ENCODE measurements around the gene CNIH4. TPM values are rescaled to one million over a fixed set of nuclear protein-coding genes. Genes with fewer than 3 reads are reported as not detected.
"Not testable (repeated sequence)": the region's sequence is repeated elsewhere in the genome, so short reads cannot be mapped to it uniquely, and the experiment has no call there.

Gene CNIH4
- total RNA-seq (29.3 TPM), polyA plus RNA-seq (44.6 TPM)
- long read RNA-seq, donor 1, full-length matches to known transcripts: 1 of 1 reads
- long read RNA-seq, donor 1, partial matches to known transcripts: 0 of 1 reads
- long read RNA-seq, donor 1, other reads (novel, unspliced or antisense): 0 of 1 reads
- long read RNA-seq, donor 2, full-length matches to known transcripts: 45 of 45 reads
- long read RNA-seq, donor 2, partial matches to known transcripts: 0 of 45 reads
- long read RNA-seq, donor 2, other reads (novel, unspliced or antisense): 0 of 45 reads
- long read RNA-seq, donor 3, full-length matches to known transcripts: 44 of 44 reads
- long read RNA-seq, donor 3, partial matches to known transcripts: 0 of 44 reads
- long read RNA-seq, donor 3, other reads (novel, unspliced or antisense): 0 of 44 reads
- long read RNA-seq, donor 4, full-length matches to known transcripts: 15 of 15 reads
- long read RNA-seq, donor 4, partial matches to known transcripts: 0 of 15 reads
- long read RNA-seq, donor 4, other reads (novel, unspliced or antisense): 0 of 15 reads
- long read RNA-seq, donor 5, full-length matches to known transcripts: 64 of 71 reads
- long read RNA-seq, donor 5, partial matches to known transcripts: 7 of 71 reads
- long read RNA-seq, donor 5, other reads (novel, unspliced or antisense): 0 of 71 reads
- long read RNA-seq, donor 6, full-length matches to known transcripts: 18 of 18 reads
- long read RNA-seq, donor 6, partial matches to known transcripts: 0 of 18 reads
- long read RNA-seq, donor 6, other reads (novel, unspliced or antisense): 0 of 18 reads
- long read RNA-seq, donor 7, full-length matches to known transcripts: 29 of 29 reads
- long read RNA-seq, donor 7, partial matches to known transcripts: 0 of 29 reads
- long read RNA-seq, donor 7, other reads (novel, unspliced or antisense): 0 of 29 reads
- long read RNA-seq, donor 8, full-length matches to known transcripts: 17 of 17 reads
- long read RNA-seq, donor 8, partial matches to known transcripts: 0 of 17 reads
- long read RNA-seq, donor 8, other reads (novel, unspliced or antisense): 0 of 17 reads
- long read RNA-seq, donor 9, full-length matches to known transcripts: 13 of 13 reads
- long read RNA-seq, donor 9, partial matches to known transcripts: 0 of 13 reads
- long read RNA-seq, donor 9, other reads (novel, unspliced or antisense): 0 of 13 reads
- long read RNA-seq, donor 10, full-length matches to known transcripts: 27 of 27 reads
- long read RNA-seq, donor 10, partial matches to known transcripts: 0 of 27 reads
- long read RNA-seq, donor 10, other reads (novel, unspliced or antisense): 0 of 27 reads

DNA sequence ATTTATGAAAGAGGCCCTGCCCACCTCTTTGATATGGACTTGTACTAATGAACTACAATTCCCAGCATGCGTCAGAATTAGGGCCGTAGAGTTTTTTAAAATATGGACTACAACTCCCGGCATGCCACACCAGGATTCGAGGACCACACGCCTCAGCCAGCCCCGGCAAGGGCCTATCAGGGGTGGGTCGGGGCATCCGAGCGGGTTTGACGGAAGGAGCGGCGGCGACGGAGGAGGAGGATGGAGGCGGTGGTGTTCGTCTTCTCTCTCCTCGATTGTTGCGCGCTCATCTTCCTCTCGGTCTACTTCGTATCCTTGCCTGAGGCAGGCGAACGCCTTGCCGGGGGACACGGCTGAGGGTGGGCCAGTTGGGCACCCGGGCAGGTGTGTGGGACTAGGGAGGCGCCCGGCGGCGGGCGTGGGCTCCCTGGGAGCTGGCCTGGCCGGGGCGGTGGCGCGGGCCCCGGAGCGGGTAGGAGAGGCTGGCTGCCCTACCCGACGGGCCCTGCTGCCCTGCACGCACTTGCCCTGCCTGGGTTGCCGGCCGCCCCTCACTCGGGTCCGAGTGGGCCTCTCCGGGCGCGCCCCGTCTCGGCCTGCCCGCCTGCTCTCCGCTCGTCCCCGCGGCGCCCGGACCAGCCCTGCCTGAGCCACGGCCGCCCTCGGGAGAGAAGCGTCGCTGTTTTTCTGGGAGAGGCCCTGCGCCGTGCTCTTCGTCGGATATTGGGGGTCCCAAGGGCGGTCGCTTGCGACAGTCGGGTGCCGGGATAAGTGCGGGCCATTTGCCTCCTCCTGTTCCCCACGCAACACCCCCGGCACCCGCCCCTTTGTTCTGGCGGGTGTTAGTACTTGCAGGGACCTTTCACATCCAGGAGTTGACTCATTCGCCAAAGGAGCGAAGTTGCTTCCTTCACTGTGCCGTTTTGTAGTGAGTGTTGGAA, at the start of gene CNIH4:
TSS of gene CNIH4 (plus strand) at position 195 of the 941 bp plus-strand sequence. CDS start at position 241, 46 bp downstream.
- WGBS: under 1% methylated on average over 78 of the region's 78 CpGs
- peak; percentile 83 to 97 (median 93) for DNase-seq (ENCODE audit: low read depth in 6 of 9, low spot score in 9 of 9)
- peaks cover 0 to 3% of the 10 kb centered on the region in 2 donors for H3K36me3 ChIP-seq (ENCODE audit: control insufficient read depth in 2 of 2, insufficient read depth in 2 of 2, low read length in 1 of 2)
- peak within 1 kb of the TSS; percentile 56 to 74 for H3K27ac ChIP-seq (ENCODE audit: low read depth in 1 of 2, low read length in 1 of 2)
- H3K4me1 ChIP-seq (ENCODE audit: control insufficient read depth in 2 of 2, insufficient read depth in 2 of 2, low read length in 2 of 2): peaks cover 5 to 9% of the 10 kb centered on the region in 2 donors
- H3K9me3 ChIP-seq (ENCODE audit: control insufficient read depth in 2 of 2, insufficient read depth in 1 of 2, low read length in 1 of 2): no peaks in the 10 kb centered on the region
- no peaks in the 10 kb centered on the region for H3K27me3 ChIP-seq (ENCODE audit: control insufficient read depth in 2 of 2, insufficient read depth in 1 of 2, low read length in 1 of 2)
- peak within 1 kb of the TSS; percentile 61 to 73 for H3K4me3 ChIP-seq (ENCODE audit: low read length in 2 of 2)

DNA sequence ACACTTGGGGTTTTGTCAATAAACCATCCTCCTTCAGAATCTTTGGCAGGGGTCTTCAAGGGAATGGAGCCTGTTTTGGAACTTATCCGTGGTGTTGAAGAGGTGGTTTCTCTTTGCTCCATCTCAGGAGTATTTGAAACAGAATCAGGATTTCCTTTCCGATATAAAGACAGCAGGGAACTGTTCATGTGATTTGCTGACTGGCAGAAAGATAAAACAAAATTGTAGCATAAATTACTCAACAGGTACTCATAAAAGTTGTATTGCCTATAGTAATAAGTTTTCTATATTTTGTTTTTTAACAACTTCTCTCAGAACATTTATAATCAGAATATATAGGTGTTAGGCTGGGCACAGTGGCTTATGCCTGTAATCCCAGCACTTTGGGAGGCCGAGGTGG, 48.6 kb upstream of the CNIH4 start:
- Histone ChIP-seq H3K27ac (ENCODE audit: low read depth in 1 of 2, low read length in 1 of 2) (no peak overlapping the region), H3K9me3 (ENCODE audit: control insufficient read depth in 2 of 2, insufficient read depth in 1 of 2, low read length in 1 of 2) (no peaks in the 10 kb centered on the region), H3K4me3 (ENCODE audit: low read length in 2 of 2) (no peak overlapping the region), H3K4me1 (ENCODE audit: control insufficient read depth in 2 of 2, insufficient read depth in 2 of 2, low read length in 2 of 2) (no peaks in the 10 kb centered on the region), H3K36me3 (ENCODE audit: control insufficient read depth in 2 of 2, insufficient read depth in 2 of 2, low read length in 1 of 2) (peaks cover 22 to 60% of the 10 kb centered on the region in 2 donors), H3K27me3 (ENCODE audit: control insufficient read depth in 2 of 2, insufficient read depth in 1 of 2, low read length in 1 of 2) (no peaks in the 10 kb centered on the region)
- whole genome bisulfite sequencing: 98% methylated on average over 3 of the region's 3 CpGs
- no peak for DNase-seq (ENCODE audit: low read depth in 6 of 9, low spot score in 9 of 9)

DNA sequence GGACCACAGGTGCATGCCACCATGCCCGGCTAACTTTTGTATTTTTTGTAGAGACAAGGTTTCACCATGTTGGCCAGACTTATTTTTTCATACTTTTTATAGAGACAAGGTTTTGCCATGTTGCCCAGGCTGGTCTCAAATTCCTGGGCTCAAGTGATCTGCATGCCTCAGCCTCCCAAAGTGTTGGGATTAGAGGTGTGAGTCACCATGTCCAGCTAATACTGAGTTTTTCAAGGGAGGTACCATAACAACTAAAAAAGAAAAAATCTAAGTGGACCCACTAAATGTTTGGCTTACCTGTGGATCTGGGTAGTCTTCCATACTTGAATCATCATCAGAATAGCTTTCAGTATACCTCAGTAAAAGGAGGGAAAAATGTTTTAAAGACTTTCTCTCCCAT, 45.2 kb upstream of the CNIH4 start:
- not testable (repeated sequence) for DNase-seq (ENCODE audit: low read depth in 6 of 9, low spot score in 9 of 9); H3K9me3 ChIP-seq (ENCODE audit: control insufficient read depth in 2 of 2, insufficient read depth in 1 of 2, low read length in 1 of 2); H3K4me3 ChIP-seq (ENCODE audit: low read length in 2 of 2); H3K27me3 ChIP-seq (ENCODE audit: control insufficient read depth in 2 of 2, insufficient read depth in 1 of 2, low read length in 1 of 2); H3K4me1 ChIP-seq (ENCODE audit: control insufficient read depth in 2 of 2, insufficient read depth in 2 of 2, low read length in 2 of 2); H3K27ac ChIP-seq (ENCODE audit: low read depth in 1 of 2, low read length in 1 of 2)
- peaks cover 18 to 47% of the 10 kb centered on the region in 2 donors for H3K36me3 ChIP-seq (ENCODE audit: control insufficient read depth in 2 of 2, insufficient read depth in 2 of 2, low read length in 1 of 2)
- WGBS: 98% methylated on average over 1 of the region's 1 CpG

DNA sequence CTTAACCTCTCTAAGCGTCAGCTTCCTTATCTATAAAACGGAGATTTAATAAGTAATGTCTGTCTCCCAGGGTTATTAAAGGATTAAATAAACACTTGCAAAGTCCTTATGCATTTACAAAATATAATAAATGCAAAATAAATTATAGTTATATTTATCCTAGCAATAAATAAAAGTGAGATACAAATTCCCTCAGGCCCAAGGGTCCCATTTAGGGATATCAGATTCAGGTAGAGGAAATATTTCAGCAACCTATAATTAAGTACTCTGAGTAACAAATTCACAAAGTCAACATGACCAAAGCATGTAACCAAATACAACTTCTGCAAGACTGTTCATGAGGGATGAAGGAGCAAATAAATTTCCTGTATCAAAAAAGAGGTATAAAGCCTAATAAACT, 44.7 kb upstream of the CNIH4 start:
- no peaks in the 10 kb centered on the region for H3K4me1 ChIP-seq (ENCODE audit: control insufficient read depth in 2 of 2, insufficient read depth in 2 of 2, low read length in 2 of 2)
- H3K36me3 ChIP-seq (ENCODE audit: control insufficient read depth in 2 of 2, insufficient read depth in 2 of 2, low read length in 1 of 2): peaks cover 17 to 43% of the 10 kb centered on the region in 2 donors
- WGBS: over 99% methylated on average over 2 of the region's 2 CpGs
- H3K4me3 ChIP-seq (ENCODE audit: low read length in 2 of 2): no peak overlapping the region
- H3K9me3 ChIP-seq (ENCODE audit: control insufficient read depth in 2 of 2, insufficient read depth in 1 of 2, low read length in 1 of 2): no peaks in the 10 kb centered on the region
- no peaks in the 10 kb centered on the region for H3K27me3 ChIP-seq (ENCODE audit: control insufficient read depth in 2 of 2, insufficient read depth in 1 of 2, low read length in 1 of 2)
- DNase-seq (ENCODE audit: low read depth in 6 of 9, low spot score in 9 of 9): no peak
- no peak overlapping the region for H3K27ac ChIP-seq (ENCODE audit: low read depth in 1 of 2, low read length in 1 of 2)

DNA sequence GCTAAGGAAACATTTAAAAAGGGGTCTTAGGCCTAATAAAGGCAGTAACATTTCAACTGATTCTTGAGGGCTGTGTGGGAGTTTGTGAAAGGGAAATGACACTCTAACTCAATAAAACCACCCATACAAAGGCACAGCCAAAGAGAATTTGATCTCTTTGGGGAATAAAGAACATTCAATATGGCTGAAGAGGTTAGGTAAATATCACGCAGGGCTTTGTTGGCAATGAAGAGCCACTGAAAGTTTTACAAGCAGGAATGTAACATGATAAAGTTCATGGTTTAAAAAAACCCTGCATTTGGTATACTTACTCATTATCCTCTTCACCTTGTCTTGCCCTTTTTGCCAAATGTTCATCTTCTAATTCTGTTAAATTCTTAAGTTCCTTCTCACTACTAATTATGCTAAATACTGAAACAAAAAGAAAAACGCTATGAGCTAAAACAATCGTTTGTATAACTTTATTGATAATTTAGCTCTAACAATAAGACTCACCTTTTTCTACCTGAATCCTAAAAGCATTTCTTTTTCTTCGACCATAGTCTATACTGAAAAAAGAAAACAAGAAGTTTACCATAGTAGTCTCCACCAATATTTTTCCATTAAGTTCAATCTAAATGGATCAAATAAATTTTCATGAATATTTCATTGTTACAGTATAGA, 39.2 kb upstream of the CNIH4 start:
- Histone ChIP-seq H3K9me3 (ENCODE audit: control insufficient read depth in 2 of 2, insufficient read depth in 1 of 2, low read length in 1 of 2) (no peaks in the 10 kb centered on the region), H3K27ac (ENCODE audit: low read depth in 1 of 2, low read length in 1 of 2) (no peak overlapping the region), H3K36me3 (ENCODE audit: control insufficient read depth in 2 of 2, insufficient read depth in 2 of 2, low read length in 1 of 2) (peaks cover 5 to 18% of the 10 kb centered on the region in 2 donors), H3K4me1 (ENCODE audit: control insufficient read depth in 2 of 2, insufficient read depth in 2 of 2, low read length in 2 of 2) (no peaks in the 10 kb centered on the region), H3K4me3 (ENCODE audit: low read length in 2 of 2) (no peak overlapping the region), H3K27me3 (ENCODE audit: control insufficient read depth in 2 of 2, insufficient read depth in 1 of 2, low read length in 1 of 2) (no peaks in the 10 kb centered on the region)
- WGBS: 97% methylated on average over 4 of the region's 4 CpGs
- no peak for DNase-seq (ENCODE audit: low read depth in 6 of 9, low spot score in 9 of 9)

DNA sequence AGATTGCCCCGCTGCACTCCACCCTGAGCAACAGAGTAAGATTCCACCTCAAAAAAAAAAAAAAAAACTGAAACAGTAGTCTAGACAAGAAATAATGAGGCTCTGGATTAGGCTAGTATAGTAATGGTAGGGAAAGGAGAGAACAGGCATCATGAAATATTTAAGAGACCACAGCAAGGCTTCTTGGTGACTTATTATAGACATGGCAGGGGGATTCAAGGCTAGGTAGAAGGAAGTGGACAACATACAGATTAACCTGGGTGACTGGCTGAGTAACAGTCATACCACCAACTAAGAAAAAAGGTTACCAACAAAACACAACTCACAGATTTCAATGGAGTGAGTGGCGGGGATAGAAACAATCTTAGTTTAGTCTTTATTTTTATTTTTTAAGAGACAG, 35.0 kb upstream of the CNIH4 start:
- no peaks in the 10 kb centered on the region for H3K4me1 ChIP-seq (ENCODE audit: control insufficient read depth in 2 of 2, insufficient read depth in 2 of 2, low read length in 2 of 2)
- peaks cover 0 to 9% of the 10 kb centered on the region in 2 donors for H3K36me3 ChIP-seq (ENCODE audit: control insufficient read depth in 2 of 2, insufficient read depth in 2 of 2, low read length in 1 of 2)
- no peak overlapping the region for H3K4me3 ChIP-seq (ENCODE audit: low read length in 2 of 2)
- no peak overlapping the region for H3K27ac ChIP-seq (ENCODE audit: low read depth in 1 of 2, low read length in 1 of 2)
- no peaks in the 10 kb centered on the region for H3K27me3 ChIP-seq (ENCODE audit: control insufficient read depth in 2 of 2, insufficient read depth in 1 of 2, low read length in 1 of 2)
- WGBS: 98% methylated on average over 2 of the region's 2 CpGs
- DNase-seq (ENCODE audit: low read depth in 6 of 9, low spot score in 9 of 9): no peak
- no peaks in the 10 kb centered on the region for H3K9me3 ChIP-seq (ENCODE audit: control insufficient read depth in 2 of 2, insufficient read depth in 1 of 2, low read length in 1 of 2)

DNA sequence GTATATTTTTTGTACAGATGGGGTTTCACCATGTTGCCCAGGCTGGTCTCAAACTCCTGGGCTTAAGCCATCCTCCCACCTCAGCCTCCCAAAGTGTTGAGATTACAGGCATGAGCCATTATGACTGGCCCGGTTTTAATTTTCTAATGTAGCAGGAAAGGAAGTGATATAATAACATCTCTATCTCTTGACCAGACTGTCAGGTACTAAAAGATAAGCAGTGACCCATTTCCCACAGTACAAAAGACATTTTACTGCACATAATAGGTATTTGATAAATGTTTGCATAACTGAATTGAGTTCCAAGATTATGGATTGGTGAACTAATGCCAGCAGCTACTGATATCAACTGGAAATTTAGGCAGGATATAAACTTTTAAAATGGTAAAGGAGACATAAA, 30.7 kb upstream of the CNIH4 start:
- Histone ChIP-seq H3K4me1 (ENCODE audit: control insufficient read depth in 2 of 2, insufficient read depth in 2 of 2, low read length in 2 of 2) (peaks cover 6 to 14% of the 10 kb centered on the region in 2 donors), H3K9me3 (ENCODE audit: control insufficient read depth in 2 of 2, insufficient read depth in 1 of 2, low read length in 1 of 2) (no peaks in the 10 kb centered on the region), H3K36me3 (ENCODE audit: control insufficient read depth in 2 of 2, insufficient read depth in 2 of 2, low read length in 1 of 2) (peaks cover 0 to 13% of the 10 kb centered on the region in 2 donors), H3K27me3 (ENCODE audit: control insufficient read depth in 2 of 2, insufficient read depth in 1 of 2, low read length in 1 of 2) (no peaks in the 10 kb centered on the region), H3K4me3 (ENCODE audit: low read length in 2 of 2) (no peak overlapping the region), H3K27ac (ENCODE audit: low read depth in 1 of 2, low read length in 1 of 2) (no peak overlapping the region)
- DNase-seq (ENCODE audit: low read depth in 6 of 9, low spot score in 9 of 9): no peak
- 97% methylated on average over 1 of the region's 1 CpG for WGBS
